Vagina (tissue), 2 donors: ENCODE data around the gene SYMPK. TPM values are rescaled to one million over a fixed set of nuclear protein-coding genes. Genes with fewer than 3 reads are reported as not detected.
"Not testable (repeated sequence)": the region's sequence is repeated elsewhere in the genome, so short reads cannot be mapped to it uniquely, and the experiment has no call there.

Experiments
- DNase-seq, 2 donors: peaks; one replicate each; pipeline ENCODE4 v3.0.0-alpha.2; 2017; ENCODE audit errors: extremely low spot score in 2 of 2
- H3K27ac ChIP-seq: fragments of 200-600 bp; sonication (generic); one replicate; pipeline ENCODE4 v1.5.1; 2019
- H3K27me3 ChIP-seq: fragments of 200-600 bp; sonication (generic); one replicate; pipeline ENCODE4 v1.5.1; 2019
- H3K36me3 ChIP-seq, 2 donors: fragments of 200-600 bp; sonication (generic); one replicate each; pipeline ENCODE4 v1.5.1; 2017 to 2019
- H3K4me1 ChIP-seq: fragments of 200-600 bp; sonication (generic); one replicate; pipeline ENCODE4 v1.5.1; 2019
- H3K4me3 ChIP-seq, 2 donors: fragments of 200-600 bp; sonication (generic); 1 replicate in 1 of 2; 2 replicates in 1 of 2; pipeline ENCODE4 v1.5.1; 2016 to 2019
- H3K9me3 ChIP-seq: fragments of 200-600 bp; sonication (generic); one replicate; pipeline ENCODE4 v1.5.1; 2019
- CTCF ChIP-seq, 3 experiments: fragments of 450-650 bp in 2 of 3; fragments of 200-600 bp in 1 of 3; sonication (generic) in 1 of 3; IDR thresholded peaks; one replicate each; pipeline ENCODE4 v1.5.1; 2017 to 2019; ENCODE audit warnings: antibody characterized with exemption in 3 of 3, mild to moderate bottlenecking in 2 of 3, moderate library complexity in 2 of 3
- POLR2A ChIP-seq, 2 donors: fragments of 450-650 bp; IDR thresholded peaks; one replicate each; pipeline ENCODE4 v1.6.1; 2017; ENCODE audit warnings: antibody characterized with exemption in 2 of 2, mild to moderate bottlenecking in 2 of 2, moderate library complexity in 2 of 2
- POLR2AphosphoS5 ChIP-seq, 2 donors: sonication (generic); formaldehyde crosslinking; IDR thresholded peaks; one replicate each; pipeline ENCODE4 v1.9.0; 2017; ENCODE audit warnings: antibody characterized with exemption in 2 of 2, mild to moderate bottlenecking in 2 of 2, low read depth in 1 of 2; ENCODE audit not compliant: insufficient read depth in 1 of 2
- intact Hi-C: fragments of 100-400 bp; cut with DNase I; formaldehyde crosslinking; loops from one replicate; pipeline ENCODE4 v1.15.1; 2023
- total RNA-seq: library from RNA; depleted of rRNA; stranded (reverse); fragments of >200 nt; gene quantifications from one replicate; pipeline ENCODE4 v1.2.3, GENCODE V29; 2016

SYMPK gene
- total RNA-seq, 1 donor from 2014 or later = 43.2 TPM

DNA sequence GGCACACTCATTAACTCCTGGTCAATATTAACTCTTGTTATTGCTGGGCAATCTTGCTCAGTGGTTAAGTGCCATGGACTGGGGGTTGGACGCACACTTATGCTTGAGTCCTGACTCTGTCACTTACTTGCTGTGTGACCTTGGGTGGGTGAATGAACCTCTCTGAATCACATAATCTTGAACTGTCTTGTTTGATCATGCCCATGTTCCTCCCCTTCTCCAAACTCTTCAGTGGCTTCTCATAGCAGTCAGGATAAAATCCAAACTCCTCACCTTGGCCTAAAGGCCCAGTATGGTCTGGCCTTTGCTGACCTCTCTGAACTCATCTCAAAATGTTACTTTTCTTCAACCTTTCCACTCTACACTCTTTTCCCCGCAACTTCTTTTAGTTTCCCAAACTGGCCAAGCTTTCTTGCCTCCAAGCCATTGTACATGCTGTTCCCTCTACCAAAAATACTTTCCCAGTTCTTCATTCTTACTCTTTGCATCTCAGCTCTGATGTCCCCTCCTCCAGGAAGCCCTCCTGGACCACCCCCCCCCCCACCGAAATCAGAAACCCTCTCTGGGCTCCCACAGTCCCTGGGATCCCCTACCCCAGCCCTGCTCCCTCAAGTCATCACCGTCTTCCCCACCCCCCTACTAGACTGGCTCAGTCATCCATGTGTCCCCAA is 37.1 kb upstream of the SYMPK start:
- no peak overlapping the region for H3K27ac ChIP-seq
- intact Hi-C loops = no loop called here

GRCh38 chr19:45899253-45899652 is 36.3 kb upstream of the SYMPK start:
- no peak overlapping the region for H3K4me3 ChIP-seq
- no peak for DNase-seq
- no peaks in the 10 kb centered on the region for H3K27me3 ChIP-seq
- peaks cover 0 to 46% of the 10 kb centered on the region in 2 donors for H3K36me3 ChIP-seq
- no peaks in the 10 kb centered on the region for H3K9me3 ChIP-seq
- TF ChIP-seq POLR2A (IDR thresholded peaks at IDR 0.05) = no peak
- TF ChIP-seq POLR2AphosphoS5 (IDR thresholded peaks at IDR 0.05; ENCODE audit: insufficient read depth in 1 of 2, low read depth in 1 of 2) = no peak
- TF ChIP-seq CTCF (IDR thresholded peaks at IDR 0.05) = no peak
- H3K27ac ChIP-seq = no peak overlapping the region
- H3K4me1 ChIP-seq = peaks cover 24% of the 10 kb centered on the region
- intact Hi-C loops = no loop called here

More for the DNA sequence above, 37.1 kb upstream of the SYMPK start:
- TF ChIP-seq POLR2A (IDR thresholded peaks at IDR 0.05) = no peak
- no peak for TF ChIP-seq POLR2AphosphoS5 (IDR thresholded peaks at IDR 0.05; ENCODE audit: insufficient read depth in 1 of 2, low read depth in 1 of 2)
- no peaks in the 10 kb centered on the region for H3K27me3 ChIP-seq
- peaks cover 0 to 43% of the 10 kb centered on the region in 2 donors for H3K36me3 ChIP-seq
- no peak for DNase-seq
- no peaks in the 10 kb centered on the region for H3K9me3 ChIP-seq
- peaks cover 24% of the 10 kb centered on the region for H3K4me1 ChIP-seq
- H3K4me3 ChIP-seq = no peak overlapping the region

DNA sequence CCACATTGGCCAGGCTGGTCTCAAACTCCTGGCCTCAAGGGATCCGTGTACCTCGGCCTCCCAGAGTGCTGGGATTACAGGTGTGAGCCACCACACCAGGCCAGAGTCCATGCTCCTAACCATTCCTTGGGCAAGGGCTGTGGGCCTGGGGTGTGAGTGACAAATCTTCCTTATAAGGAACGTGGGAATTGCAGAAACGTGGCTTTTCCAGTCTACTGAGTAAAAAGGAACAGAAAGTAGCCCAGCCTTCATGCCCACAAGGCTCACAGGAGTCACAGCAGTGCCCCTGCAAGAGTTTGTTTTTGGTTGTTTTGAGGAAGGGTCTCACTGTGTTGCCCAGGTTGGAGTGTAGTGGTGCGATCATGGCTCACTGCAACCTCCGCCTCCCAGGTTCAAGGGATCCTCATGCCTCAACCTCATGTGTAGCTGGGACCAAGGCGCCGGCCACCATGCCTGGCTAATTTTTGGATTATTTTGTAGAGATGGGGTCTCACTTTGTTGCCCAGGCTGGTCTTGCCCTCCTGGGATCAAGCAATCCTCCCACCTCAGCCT is 34.4 kb upstream of the SYMPK start:
- no peak for DNase-seq
- H3K27ac ChIP-seq = no peak overlapping the region
- H3K27me3 ChIP-seq = no peaks in the 10 kb centered on the region
- no peak overlapping the region for H3K4me3 ChIP-seq
- no peaks in the 10 kb centered on the region for H3K9me3 ChIP-seq
- TF ChIP-seq CTCF (IDR thresholded peaks at IDR 0.05) = no peak
- TF ChIP-seq POLR2A (IDR thresholded peaks at IDR 0.05) = no peak
- no peak for TF ChIP-seq POLR2AphosphoS5 (IDR thresholded peaks at IDR 0.05; ENCODE audit: insufficient read depth in 1 of 2, low read depth in 1 of 2)
- intact Hi-C loops = no loop called here
- peaks cover 17% of the 10 kb centered on the region for H3K4me1 ChIP-seq
- H3K36me3 ChIP-seq = peaks cover 0 to 46% of the 10 kb centered on the region in 2 donors

DNA sequence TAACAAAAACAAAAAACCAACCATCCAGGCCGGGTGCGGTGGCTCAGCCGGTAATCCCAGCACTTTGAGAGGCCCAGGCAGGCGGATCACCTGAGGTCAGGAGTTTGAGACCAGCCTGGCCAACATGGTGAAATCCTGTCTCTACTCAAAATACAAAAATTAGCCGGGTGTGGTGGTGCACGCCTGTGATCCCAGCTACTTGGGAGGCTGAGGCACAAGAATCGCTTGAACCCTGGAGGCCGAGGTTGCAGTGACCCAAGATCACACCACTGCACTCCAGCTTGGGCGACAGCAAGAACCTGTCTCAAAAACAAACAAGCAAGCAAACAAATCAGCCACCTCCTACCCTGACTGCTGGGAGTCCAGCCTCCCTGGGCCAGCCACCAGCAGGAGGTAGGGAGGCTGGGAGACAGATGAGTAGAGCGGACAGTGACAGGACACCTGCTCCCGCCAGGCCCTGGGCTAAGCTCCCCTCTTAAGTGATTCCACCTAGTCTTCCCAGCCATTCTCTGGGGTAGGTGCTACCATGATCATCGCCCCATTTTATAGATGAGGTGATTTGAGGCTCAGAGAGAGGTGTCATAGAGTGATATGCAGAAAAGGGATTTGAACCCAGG is 33.1 kb upstream of the SYMPK start:
- H3K4me3 ChIP-seq, DNase-seq, H3K9me3 ChIP-seq, intact Hi-C loops, H3K27me3 ChIP-seq: not testable (repeated sequence)
- peaks cover 12% of the 10 kb centered on the region for H3K4me1 ChIP-seq
- H3K27ac ChIP-seq = peak overlapping the region; percentile 20
- H3K36me3 ChIP-seq = peaks cover 0 to 46% of the 10 kb centered on the region in 2 donors

GRCh38 chr19:45895519-45895972 is 32.6 kb upstream of the SYMPK start:
- no peaks in the 10 kb centered on the region for H3K9me3 ChIP-seq
- no peak for DNase-seq
- H3K27ac ChIP-seq = peak overlapping the region; percentile 20
- peak in 1 of 2 donors; percentile 27 for TF ChIP-seq POLR2AphosphoS5 (IDR thresholded peaks at IDR 0.05; ENCODE audit: insufficient read depth in 1 of 2, low read depth in 1 of 2)
- no peak for TF ChIP-seq POLR2A (IDR thresholded peaks at IDR 0.05)
- no peak for TF ChIP-seq CTCF (IDR thresholded peaks at IDR 0.05)
- H3K36me3 ChIP-seq = peaks cover 0 to 50% of the 10 kb centered on the region in 2 donors
- no peaks in the 10 kb centered on the region for H3K27me3 ChIP-seq
- peaks cover 7% of the 10 kb centered on the region for H3K4me1 ChIP-seq
- H3K4me3 ChIP-seq = no peak overlapping the region
- intact Hi-C loops = no loop called here

DNA sequence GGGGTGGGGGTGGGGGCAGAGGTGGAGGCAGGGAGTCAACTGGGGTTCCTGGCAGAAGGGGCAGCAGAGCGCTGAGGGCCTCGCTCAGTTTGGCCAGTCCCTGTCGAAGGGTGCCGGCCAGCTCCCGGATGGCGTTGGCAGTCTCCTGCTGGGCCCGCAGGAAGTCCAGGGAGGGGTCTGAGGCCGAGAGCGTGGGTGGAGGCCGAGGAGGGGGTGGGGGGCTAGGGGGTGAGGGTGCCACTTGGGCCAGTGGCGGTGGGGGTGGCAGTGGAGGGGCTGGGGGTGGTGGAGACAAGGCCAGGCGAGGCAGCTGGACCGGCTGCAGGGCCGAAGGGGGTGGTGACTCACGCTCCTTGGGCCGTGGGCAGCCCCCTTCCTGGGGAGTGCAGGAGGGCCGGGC is 27.9 kb upstream of the SYMPK start:
- TF ChIP-seq CTCF (IDR thresholded peaks at IDR 0.05) (no peak), POLR2A (IDR thresholded peaks at IDR 0.05) (no peak), POLR2AphosphoS5 (IDR thresholded peaks at IDR 0.05; ENCODE audit: insufficient read depth in 1 of 2, low read depth in 1 of 2) (no peak)
- Histone ChIP-seq H3K27ac (no peak overlapping the region), H3K4me3 (no peak overlapping the region), H3K4me1 (no peaks in the 10 kb centered on the region), H3K27me3 (no peaks in the 10 kb centered on the region), H3K9me3 (no peaks in the 10 kb centered on the region), H3K36me3 (peaks cover 0 to 16% of the 10 kb centered on the region in 2 donors)
- intact Hi-C loops = no loop called here
- DNase-seq = no peak
